C1 segment of cervical spinal cord (tissue), 14 donors: ENCODE data around the gene KLHL40.

Experiments used
- DNase-seq, 14 donors: peaks; one replicate each; lab custom pipeline; 2025; lab: John Stamatoyannopoulos, UW

KLHL40 gene

DNA sequence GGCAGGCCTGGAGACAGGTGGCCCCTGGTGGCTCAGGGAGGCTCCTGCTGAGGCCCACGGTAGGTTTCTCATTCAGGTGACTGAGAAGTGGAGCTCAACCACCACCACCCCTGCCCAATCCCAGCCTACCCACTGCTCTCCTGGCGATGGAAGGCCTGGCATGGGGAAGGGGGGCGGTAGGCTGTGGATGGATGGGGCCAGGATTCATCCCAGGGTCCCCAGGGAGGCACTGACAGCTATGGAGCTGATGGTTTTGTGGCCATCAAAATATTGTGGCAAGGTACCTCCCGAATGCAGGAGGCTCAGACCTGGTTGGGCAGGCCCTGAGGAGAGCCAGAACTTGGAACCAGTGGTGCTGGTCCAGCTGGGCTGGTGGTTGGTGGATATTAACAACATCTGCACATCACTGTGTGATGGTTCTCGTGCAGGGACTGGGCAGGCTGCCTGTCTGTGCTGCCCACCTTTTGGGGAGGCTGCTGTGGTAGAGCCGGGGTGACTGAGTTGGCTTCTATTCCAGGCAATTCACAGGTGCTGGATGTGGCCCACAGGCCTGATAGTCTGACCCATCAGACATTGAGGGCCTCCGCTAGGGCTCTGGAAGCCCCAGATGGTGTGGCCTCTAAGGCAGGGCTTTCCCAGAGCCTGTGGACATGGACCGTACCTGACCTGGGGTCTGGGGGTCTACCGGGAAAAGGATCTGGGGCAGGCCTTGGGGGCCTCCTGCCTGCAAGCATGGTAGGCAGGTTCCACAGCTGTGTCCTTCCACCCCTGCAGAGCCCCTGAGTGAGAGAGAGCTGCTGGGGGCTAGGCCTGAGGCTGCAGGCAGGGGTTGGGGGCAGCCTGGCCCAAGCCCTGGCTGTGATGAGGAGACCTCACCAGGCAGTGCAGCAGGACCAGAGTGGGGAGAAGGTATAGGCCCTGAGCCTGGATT lies 28.4 kb upstream of the KLHL40 start:
- no peak for DNase-seq

DNA sequence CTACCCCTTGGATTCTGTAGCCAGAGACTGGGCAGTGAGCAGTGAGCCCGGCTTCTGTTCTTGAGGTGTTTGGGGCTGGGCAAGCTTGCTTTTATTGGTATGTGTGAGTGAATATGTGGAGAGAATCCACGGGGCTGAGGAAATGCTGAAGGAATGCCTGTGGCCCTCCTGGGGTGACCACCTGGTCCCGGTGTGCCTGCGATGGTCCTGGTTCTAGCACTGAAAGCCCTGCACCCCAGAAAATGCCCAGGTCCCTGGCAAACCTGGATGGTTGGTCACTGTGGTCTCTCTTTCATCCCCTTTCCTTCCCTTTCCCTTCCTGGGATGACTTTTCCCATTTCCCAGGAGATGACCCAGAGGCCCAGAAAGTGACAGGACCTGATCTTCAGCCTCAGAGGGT lies 27.7 kb upstream of the KLHL40 start:
- no peak for DNase-seq

DNA sequence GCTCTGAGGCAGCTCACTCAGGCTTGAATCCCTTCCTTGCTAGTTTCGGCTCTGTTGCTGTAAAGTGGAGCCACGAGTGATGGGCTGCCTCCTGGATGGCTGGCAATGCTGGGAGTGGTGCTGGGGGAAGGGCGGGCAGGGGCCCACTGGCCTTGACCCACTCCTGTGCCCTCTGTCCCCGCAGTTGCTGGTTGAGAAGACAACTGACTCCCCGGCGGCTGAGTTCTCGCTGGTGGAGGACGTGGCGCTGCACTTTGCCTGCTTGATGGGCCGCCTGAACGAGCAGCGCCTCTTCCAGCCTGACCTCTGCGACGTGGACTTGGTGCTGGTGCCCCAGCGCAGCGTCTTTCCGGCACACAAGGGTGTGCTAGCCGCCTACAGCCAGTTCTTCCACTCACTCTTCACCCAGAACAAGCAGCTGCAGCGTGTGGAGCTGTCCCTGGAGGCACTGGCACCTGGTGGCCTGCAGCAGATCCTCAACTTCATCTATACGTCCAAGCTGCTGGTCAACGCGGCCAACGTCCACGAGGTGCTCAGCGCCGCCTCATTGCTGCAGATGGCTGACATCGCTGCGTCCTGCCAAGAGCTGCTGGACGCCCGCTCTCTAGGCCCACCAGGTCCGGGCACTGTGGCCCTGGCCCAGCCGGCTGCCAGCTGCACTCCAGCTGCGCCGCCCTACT lies 27.1 kb upstream of the KLHL40 start:
- peak in 2 of 14 donors; percentile 37 to 72 for DNase-seq

DNA sequence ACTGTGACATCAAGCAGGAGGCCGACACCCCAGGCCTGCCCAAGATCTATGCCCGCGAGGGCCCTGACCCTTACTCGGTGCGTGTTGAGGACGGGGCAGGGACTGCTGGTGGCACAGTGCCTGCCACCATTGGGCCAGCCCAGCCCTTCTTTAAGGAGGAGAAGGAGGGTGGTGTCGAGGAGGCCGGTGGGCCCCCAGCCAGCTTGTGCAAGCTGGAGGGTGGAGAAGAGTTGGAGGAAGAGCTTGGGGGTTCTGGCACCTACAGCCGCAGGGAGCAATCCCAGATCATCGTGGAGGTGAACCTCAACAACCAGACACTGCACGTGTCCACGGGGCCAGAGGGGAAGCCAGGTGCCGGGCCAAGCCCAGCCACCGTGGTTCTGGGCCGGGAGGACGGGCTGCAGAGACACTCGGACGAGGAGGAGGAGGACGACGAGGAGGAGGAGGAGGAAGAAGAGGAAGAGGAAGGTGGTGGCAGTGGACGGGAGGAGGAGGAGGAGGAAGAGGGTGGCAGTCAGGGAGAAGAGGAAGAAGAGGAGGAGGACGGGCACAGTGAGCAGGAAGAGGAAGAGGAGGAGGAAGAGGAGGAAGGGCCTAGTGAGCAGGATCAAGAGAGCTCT lies 26.5 kb upstream of the KLHL40 start:
- DNase-seq = no peak

DNA sequence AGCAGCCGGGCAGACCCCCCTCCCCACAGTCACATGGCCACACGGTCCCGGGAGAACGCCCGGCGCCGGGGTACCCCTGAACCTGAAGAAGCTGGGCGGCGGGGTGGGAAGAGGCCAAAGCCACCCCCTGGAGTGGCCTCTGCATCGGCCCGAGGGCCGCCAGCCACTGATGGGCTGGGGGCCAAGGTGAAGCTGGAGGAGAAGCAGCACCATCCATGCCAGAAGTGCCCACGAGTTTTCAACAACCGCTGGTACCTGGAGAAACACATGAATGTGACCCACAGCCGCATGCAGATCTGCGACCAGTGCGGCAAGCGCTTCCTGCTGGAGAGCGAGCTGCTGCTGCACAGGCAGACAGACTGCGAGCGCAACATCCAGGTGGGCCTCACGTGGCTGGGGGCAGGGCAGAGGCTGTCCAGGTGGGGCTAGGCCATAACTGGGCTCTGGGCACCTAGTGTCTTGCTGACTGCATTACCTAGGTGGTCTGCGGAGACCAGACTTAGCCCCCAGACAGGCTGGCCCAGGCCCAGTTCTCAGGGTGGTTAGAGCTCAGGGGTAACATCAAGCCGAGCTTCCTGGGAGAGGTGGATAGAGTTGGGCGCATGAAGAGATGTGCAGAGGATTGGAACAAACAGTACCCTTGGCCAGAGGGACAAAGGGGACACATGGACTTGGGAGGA lies 25.7 kb upstream of the KLHL40 start:
- no peak for DNase-seq

DNA sequence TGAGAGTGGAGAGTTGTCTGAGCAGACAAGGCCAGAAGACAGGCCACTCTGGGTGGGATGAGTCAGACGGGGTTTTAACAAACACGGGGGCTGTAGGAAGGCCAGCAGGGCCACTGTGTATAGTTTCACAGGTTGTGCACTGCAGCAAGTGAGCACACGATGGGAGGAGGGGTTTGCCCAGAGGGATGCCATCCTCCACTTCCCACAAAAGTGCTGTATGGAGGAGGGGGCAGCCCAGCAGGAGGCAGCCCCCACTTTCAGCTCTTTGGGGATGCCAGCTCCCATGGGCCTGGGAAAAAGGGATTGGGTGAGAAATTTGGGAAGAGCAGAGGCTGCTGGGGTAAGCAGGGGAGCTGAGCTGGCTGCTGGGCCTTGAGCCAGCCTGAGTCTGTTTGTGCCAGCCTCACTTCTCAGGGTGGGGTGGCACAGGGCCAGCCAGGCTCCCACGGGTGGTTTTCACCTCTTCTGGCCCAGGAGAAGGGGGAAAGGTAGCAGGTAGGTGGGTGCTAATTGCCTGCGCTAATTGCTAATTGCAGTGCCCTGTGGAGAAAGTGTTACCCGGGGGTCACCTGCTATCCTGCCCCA lies 25.1 kb upstream of the KLHL40 start:
- peak in 1 of 14 donors; percentile 51 for DNase-seq

DNA sequence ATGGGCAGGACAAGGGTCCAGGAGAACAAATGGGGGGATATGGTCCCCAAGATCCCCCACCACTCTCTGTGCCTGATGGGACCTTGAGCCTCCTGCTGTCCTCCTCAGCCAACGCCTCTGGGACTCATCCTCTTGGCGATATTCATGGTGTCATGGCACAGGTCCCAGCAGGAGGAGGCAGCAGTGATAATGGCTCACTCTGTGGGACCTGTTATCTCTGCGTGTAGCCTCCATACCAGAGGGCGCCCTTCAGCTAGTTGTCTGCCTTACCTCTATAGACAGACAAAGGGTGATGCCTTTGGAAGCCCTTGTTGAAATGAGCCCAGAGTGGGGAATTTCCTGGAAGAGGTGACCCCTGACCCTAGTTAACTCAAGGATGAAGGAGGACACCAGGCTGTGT lies 24.4 kb upstream of the KLHL40 start:
- DNase-seq = no peak

DNA sequence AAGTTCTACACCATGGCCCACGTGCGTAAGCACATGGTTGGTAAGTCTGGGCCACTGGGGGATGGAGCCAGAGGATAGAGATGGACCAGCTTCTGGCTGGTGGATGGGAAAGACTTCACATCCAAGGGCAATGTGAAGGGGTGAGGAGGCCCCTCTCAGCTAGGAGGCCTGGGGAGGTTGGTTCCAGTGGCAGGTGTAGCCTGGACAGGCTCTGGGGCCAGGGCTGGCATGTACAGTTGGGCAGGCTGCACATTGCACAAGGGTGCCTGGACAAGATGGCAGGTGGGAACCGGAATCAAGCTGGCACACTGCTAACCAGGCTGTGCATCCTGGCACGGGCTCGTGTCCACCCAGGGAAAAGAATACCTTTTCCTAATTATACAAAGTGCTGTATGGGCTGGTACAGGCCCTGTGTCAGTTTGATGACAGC lies 23.7 kb upstream of the KLHL40 start:
- DNase-seq = peak in 1 of 14 donors; percentile 49

DNA sequence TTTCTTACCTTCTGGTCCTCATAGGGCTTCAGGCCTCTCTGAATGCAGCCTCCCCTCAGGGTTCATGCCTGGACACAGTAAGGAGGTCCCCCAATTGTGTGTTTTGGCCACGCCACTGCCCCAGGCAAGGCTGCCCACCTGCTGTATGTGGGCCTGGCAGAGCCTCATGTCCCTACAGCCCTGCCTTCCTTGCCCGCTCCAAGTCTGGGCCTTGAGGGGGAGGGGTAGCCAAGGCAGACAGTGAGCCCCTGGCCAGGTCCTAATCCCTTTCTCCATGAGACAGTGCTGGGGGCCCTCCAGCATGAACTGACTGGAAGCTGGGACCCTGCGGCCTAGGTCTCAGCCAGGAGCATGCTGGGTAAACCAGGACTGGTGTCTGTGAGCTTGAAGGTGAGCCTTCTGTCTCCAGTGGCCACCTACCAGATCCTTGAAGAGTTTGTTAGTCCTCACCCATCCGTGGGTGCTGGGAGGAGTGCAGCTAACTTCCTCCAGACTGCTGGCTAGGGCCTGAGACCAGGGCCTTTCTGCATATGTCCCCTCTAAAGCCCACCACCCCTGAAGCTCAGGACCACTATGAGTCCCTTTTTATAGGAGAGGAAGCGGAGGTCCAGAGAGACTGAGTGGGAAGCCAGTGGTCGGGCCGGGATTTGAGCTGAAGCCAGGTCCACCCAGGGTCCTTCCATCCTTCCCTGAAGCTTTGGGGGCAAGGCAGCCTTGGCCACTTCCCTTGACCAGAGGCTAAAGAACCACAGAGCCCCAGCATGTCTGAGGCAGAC lies 23.1 kb upstream of the KLHL40 start:
- no peak for DNase-seq

DNA sequence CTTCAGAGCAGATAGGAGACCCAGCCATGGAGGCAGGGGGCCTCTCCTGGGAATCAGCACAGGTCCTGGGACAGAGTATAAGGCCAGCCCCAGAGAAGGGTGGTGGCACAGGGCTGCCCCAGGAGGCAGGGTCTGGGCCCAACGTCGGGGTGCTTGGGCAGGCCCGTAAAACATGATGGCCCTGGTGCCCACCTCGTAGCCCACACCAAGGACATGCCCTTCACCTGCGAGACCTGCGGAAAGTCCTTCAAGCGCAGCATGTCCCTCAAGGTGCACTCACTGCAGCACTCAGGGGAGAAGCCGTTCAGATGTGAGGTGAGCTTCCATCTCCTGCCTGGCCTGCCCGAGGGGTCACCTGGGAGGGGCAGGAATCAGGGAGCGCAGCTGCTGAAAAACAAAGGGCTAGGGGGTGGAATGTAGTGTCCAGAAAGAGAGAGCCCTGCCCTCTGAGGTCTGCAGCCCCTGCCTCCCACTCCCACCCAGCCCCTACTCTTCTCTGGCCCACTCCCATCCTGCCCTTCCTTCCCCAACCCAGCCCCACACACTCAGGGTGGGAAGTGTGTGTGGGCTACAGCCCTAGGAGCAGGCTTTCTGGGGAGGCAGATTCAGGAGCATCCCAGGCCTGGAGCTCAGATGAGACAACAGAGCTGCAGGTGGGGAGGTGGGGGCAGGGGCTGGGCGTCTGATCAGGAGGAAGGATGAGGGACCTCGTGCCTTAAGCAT lies 22.4 kb upstream of the KLHL40 start:
- DNase-seq = no peak

DNA sequence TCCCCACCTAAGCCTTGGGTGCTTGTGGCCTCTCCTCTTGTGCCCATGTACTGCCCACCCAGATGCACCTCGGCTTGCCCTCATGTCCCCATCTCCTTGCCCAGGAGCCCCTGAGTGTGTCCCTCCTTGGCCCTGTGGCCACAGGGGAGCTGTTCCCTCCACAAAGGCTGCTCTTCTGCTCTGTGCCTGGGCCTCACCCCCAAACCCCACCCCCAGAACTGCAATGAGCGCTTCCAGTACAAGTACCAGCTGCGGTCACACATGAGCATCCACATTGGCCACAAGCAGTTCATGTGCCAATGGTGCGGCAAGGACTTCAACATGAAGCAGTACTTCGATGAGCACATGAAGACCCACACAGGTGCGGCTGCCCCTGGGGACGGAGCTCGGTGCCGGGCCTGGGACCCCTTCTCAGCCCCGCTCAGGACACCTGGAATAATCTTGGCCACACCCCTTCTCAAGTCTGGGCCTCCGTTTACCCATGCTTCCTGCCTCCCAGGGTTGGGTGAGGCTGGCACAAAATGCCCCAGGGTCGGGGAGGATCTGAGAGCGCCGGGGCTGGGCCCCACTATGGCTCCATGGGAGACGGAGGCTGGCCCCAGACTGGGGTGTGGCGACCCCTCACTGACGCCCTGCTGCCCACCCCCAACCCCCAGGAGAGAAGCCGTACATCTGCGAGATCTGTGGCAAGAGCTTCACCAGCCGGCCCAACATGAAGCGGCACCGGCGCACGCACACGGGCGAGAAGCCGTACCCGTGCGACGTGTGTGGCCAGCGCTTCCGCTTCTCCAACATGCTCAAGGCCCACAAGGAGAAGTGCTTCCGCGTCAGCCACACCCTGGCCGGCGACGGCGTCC lies 21.5 kb upstream of the KLHL40 start:
- DNase-seq = no peak

DNA sequence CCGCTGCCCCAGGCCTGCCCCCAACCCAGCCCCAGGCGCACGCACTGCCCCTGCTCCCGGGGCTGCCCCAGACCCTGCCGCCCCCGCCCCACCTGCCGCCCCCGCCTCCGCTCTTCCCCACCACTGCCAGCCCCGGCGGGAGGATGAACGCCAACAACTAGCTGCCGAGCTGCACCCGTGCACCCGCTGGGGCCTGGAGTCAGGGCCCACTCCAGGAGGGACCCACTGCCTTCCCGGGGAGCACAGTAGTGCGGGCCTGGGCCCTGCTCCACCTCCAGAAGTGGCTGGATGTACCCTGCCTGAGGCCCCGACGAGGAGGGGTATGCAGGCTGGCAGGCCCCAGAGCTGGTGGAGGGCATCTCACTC lies 20.9 kb upstream of the KLHL40 start:
- no peak for DNase-seq

DNA sequence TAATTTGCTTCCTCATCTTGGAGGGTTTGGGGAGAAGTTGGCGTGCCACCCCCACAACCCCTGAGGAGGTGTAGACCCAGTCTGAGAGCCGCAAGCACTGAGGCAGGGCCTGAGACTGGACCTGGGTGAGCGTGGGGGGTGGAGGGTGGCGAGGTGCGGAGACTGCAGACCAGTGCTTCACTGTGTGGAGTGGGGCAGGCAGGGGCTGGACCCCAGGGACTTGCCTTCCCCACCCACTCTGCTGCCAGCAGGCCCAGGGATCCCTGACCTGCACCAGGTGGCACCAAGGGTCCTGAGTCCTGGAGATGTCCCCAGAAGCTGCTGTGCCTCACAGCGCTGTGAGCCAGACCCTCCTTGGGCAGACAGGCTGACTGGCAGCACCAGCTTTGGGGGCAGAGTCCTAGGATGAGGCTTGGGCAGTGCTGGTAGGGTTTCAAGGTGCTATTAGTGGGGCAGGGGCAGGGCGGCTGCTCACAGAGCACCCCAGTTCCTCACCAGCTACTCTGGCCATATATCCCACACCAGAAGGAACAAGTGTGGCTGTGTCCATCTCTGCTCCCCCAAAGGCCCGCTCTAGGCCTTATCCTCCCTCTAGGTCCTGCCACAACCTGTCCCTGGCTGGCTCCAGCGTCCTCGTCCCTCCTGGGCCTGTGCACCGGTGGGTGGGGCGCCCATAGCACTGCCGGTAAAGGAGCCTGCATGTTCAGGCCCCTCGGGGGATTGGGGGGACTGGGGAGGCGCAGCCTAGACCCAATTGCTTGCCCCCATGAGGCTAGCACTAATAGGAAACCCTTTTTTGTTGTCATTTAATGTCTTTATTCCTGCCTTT lies 20.1 kb upstream of the KLHL40 start:
- no peak for DNase-seq

DNA sequence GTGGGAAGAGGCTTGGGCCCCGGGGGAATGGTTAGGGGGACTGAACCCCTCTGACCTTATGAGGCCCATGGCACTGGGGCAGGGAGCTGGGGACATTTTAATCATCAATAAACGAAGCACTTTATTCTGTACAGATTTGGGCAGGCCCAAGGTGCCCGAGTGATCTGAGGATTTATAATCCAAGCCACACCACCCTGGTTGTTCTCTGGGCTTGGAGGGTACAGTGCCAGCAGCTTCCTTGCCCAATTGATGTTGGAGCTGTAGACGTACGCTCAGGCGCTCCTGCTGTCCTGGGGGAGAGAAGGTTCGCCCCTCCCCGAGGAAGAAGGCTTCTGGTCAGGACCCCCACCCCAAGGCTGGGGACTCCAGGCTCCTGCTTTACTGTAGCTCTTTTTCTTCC lies 19.3 kb upstream of the KLHL40 start:
- no peak for DNase-seq

DNA sequence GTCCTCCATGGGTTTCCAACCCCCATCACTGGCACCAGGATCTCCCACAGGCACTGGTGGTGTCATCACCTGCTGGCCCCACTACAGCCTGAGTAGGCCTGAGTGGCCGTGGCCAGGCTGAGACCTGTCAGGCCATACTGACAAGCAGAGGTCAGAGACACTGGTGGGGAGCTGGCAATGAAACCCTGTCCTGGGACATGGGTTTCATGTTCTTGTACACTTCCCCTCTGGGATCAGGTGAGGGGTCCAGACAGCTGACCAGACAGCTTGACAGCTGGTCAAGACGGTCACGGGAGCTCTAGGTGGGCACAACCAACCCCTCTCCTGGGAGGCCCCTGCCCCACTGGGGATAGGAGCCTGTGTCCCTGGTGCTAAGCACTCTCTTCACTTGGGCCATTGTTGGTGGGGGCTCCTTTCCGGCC lies 18.7 kb upstream of the KLHL40 start:
- no peak for DNase-seq

DNA sequence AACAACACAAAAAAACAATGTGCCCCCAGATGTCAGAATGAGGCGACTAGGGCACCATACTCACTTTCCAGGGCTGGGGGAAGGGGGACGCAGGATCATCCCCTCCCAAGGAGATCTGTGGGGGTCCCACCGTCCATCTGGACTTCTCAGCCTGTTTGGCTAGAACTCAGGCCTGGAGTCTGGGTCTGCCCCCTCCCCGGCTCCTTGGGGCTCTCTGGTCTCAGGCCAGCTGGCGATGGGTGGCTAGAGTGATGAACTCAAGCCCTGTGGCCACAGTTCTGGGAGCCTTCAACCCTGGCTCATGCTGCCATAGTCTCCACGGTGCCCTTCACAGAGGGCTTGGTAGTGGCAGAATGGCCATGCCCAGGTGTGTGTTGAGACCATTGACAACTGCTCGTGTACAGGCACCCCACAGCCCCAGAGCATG lies 18.2 kb upstream of the KLHL40 start:
- DNase-seq = no peak

DNA sequence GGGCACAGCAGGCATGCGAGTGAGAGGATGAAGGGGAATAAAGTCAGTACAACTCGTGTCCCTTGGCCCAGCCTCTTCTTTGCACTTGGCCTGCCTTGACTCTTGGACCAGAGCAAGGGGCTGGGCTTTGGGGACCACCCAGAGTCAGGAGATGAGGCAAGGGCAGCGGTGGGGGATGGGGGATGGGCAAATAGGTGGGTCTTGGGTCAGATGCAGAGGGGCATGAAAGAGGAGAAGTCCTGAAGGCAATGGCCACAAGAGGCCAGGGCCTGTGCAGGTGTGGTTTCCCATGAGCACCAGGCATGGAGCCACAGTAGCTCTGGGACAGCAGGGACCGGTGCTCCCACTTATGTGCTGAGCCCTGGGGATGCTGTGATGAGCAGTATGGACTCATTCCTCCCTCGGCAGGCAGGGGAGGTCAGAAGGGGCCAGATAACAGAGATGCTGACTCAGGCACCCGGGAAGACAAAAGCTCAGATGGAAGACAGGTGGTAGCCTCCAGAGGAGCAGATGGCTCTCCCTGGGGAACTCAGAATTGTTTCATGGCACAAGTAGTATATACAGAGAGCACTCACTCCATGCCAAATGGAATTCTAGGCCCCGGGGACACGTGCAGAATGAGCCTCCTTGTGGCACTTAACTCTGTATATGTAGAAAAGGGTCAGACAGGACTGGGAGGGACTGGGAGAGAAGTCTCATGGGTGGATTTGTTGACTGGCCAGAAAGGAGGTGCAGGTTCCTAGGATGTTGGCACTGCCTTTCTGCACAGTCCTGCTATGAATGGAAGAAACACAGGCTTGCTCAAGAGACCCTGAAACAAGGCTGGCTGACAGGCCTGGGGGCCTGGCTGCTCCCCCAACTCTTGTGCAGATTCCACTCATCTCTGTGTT lies 17.6 kb upstream of the KLHL40 start:
- DNase-seq = peak in 1 of 14 donors; percentile 77
